ENCODE results near the gene FRMD5.

The FRMD5 gene

GRCh38 chr15:44024155-44024554, 170.9 kb downstream of the FRMD5 start:
- H2BK120ac ChIP-seq (ENCODE audit: low read depth, low read length): no peak overlapping the region
- H3K27ac ChIP-seq (ENCODE audit: low read length, poor library complexity, severe bottlenecking): no peak overlapping the region
- no peak for DNase-seq
- H3K9me3 ChIP-seq (ENCODE audit: control insufficient read depth, low read length): no peaks in the 10 kb centered on the region
- no peak overlapping the region for H2BK12ac ChIP-seq (ENCODE audit: low read length in 2 of 2)
- H3K27me3 ChIP-seq (ENCODE audit: control insufficient read depth in 1 of 2, insufficient read depth in 1 of 2, low read length in 2 of 2): no peaks in the 10 kb centered on the region
- WGBS: no CpG with 5 or more reads among the region's 1 CpG
- no peak overlapping the region for H3K23ac ChIP-seq (ENCODE audit: low read length in 2 of 2)
- no peak overlapping the region for H4K91ac ChIP-seq (ENCODE audit: low read length)
- no peak overlapping the region for H2AFZ ChIP-seq (ENCODE audit: low read depth, low read length)
- H3K14ac ChIP-seq (ENCODE audit: low read length in 2 of 2): no peak overlapping the region
- H3K4me1 ChIP-seq (ENCODE audit: control insufficient read depth, insufficient read depth, low read depth, low read length): peaks cover 4% of the 10 kb centered on the region
- no peak overlapping the region for H3K4ac ChIP-seq (ENCODE audit: low read depth in 1 of 2, low read length in 2 of 2)
- no peak overlapping the region for H3K4me2 ChIP-seq (ENCODE audit: low read length, poor library complexity, severe bottlenecking)
- no peak overlapping the region for H2BK15ac ChIP-seq (ENCODE audit: low read depth, poor library complexity, severe bottlenecking)
- H3K9ac ChIP-seq (ENCODE audit: low read length): no peak overlapping the region
- no peak overlapping the region for H4K8ac ChIP-seq (ENCODE audit: low read length)
- H3K18ac ChIP-seq (ENCODE audit: low read depth in 1 of 2, low read length in 2 of 2): no peak overlapping the region
- no peaks in the 10 kb centered on the region for H3K36me3 ChIP-seq (ENCODE audit: control insufficient read depth in 1 of 2, insufficient read depth in 2 of 2, low read depth in 1 of 2, low read length in 2 of 2)
- H3K79me1 ChIP-seq (replicated peaks; ENCODE audit: low read length, poor library complexity, severe bottlenecking): peaks cover 22% of the 10 kb centered on the region
- no peak overlapping the region for H3K4me3 ChIP-seq (ENCODE audit: insufficient read depth in 1 of 2, low read depth in 1 of 2, low read length in 2 of 2)
- no peak overlapping the region for H2BK5ac ChIP-seq (ENCODE audit: low read depth, low read length, poor library complexity, severe bottlenecking)
- no peak overlapping the region for H2AK5ac ChIP-seq (ENCODE audit: low read length, severe bottlenecking)

DNA sequence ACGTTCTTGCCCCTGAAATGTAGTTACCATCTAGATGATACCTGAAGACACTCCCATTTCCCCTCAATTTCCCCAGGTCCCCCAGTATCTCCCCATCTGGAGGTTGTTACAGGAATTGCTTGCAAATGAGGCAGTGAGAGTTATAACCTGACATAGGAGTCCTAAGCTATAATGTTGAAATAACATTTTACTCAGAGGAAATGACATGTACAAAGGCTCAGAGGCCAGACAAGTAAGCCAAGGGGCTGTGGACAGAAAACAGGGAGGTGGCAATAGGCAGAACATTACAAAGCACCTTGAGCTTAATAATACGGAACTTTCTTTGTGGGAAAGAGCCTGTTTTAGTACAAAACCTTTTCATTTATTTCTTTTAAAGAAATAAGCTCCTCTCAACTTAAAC, 171.9 kb downstream of the FRMD5 start:
- no peak overlapping the region for H3K18ac ChIP-seq (ENCODE audit: low read depth in 1 of 2, low read length in 2 of 2)
- no peaks in the 10 kb centered on the region for H3K4me1 ChIP-seq (ENCODE audit: control insufficient read depth, insufficient read depth, low read depth, low read length)
- H3K14ac ChIP-seq (ENCODE audit: low read length in 2 of 2): no peak overlapping the region
- H3K27ac ChIP-seq (ENCODE audit: low read length, poor library complexity, severe bottlenecking): no peak overlapping the region
- no peak overlapping the region for H2AFZ ChIP-seq (ENCODE audit: low read depth, low read length)
- no peak overlapping the region for H3K4me3 ChIP-seq (ENCODE audit: insufficient read depth in 1 of 2, low read depth in 1 of 2, low read length in 2 of 2)
- H3K4me2 ChIP-seq (ENCODE audit: low read length, poor library complexity, severe bottlenecking): no peak overlapping the region
- H2BK15ac ChIP-seq (ENCODE audit: low read depth, poor library complexity, severe bottlenecking): no peak overlapping the region
- H3K27me3 ChIP-seq (ENCODE audit: control insufficient read depth in 1 of 2, insufficient read depth in 1 of 2, low read length in 2 of 2): no peaks in the 10 kb centered on the region
- H2BK12ac ChIP-seq (ENCODE audit: low read length in 2 of 2): no peak overlapping the region
- H2BK5ac ChIP-seq (ENCODE audit: low read depth, low read length, poor library complexity, severe bottlenecking): no peak overlapping the region
- no CpG with 5 or more reads among the region's 2 CpGs for WGBS
- no peaks in the 10 kb centered on the region for H3K9me3 ChIP-seq (ENCODE audit: control insufficient read depth, low read length)
- H3K4ac ChIP-seq (ENCODE audit: low read depth in 1 of 2, low read length in 2 of 2): no peak overlapping the region
- H3K79me1 ChIP-seq (replicated peaks; ENCODE audit: low read length, poor library complexity, severe bottlenecking): peaks cover 22% of the 10 kb centered on the region
- H4K91ac ChIP-seq (ENCODE audit: low read length): no peak overlapping the region
- H2AK5ac ChIP-seq (ENCODE audit: low read length, severe bottlenecking): no peak overlapping the region
- H4K8ac ChIP-seq (ENCODE audit: low read length): no peak overlapping the region
- no peak overlapping the region for H3K9ac ChIP-seq (ENCODE audit: low read length)
- H3K36me3 ChIP-seq (ENCODE audit: control insufficient read depth in 1 of 2, insufficient read depth in 2 of 2, low read depth in 1 of 2, low read length in 2 of 2): no peaks in the 10 kb centered on the region
- no peak for DNase-seq
- H2BK120ac ChIP-seq (ENCODE audit: low read depth, low read length): no peak overlapping the region
- H3K23ac ChIP-seq (ENCODE audit: low read length in 2 of 2): no peak overlapping the region

DNA sequence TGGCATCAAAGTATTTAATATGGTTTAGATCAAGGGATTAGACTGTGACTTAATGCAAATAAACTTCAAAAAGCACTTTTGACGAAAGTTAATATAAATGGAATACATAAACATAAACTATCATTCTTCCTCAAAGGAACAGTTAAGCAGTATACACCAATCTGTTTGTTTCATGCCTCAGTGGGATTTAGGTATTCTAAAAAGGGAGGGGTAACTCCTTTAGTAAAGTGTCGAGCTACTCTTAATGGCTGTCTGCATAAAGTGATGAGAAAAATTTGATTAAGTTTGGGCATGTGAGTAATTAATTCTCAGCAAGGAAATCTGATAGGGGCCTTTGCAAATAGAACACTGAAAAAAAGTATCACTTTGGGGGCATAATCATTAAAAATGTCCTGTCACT, 176.9 kb downstream of the FRMD5 start:
- H2AK5ac ChIP-seq (ENCODE audit: low read length, severe bottlenecking): no peak overlapping the region
- no peak overlapping the region for H2AFZ ChIP-seq (ENCODE audit: low read depth, low read length)
- peaks cover 18% of the 10 kb centered on the region for H3K79me1 ChIP-seq (replicated peaks; ENCODE audit: low read length, poor library complexity, severe bottlenecking)
- H3K4me3 ChIP-seq (ENCODE audit: insufficient read depth in 1 of 2, low read depth in 1 of 2, low read length in 2 of 2): no peak overlapping the region
- no peak overlapping the region for H3K23ac ChIP-seq (ENCODE audit: low read length in 2 of 2)
- no peak overlapping the region for H2BK12ac ChIP-seq (ENCODE audit: low read length in 2 of 2)
- no peaks in the 10 kb centered on the region for H3K4me1 ChIP-seq (ENCODE audit: control insufficient read depth, insufficient read depth, low read depth, low read length)
- H3K4me2 ChIP-seq (ENCODE audit: low read length, poor library complexity, severe bottlenecking): no peak overlapping the region
- DNase-seq: no peak
- no peak overlapping the region for H2BK15ac ChIP-seq (ENCODE audit: low read depth, poor library complexity, severe bottlenecking)
- no peak overlapping the region for H3K4ac ChIP-seq (ENCODE audit: low read depth in 1 of 2, low read length in 2 of 2)
- H3K14ac ChIP-seq (ENCODE audit: low read length in 2 of 2): no peak overlapping the region
- H3K27me3 ChIP-seq (ENCODE audit: control insufficient read depth in 1 of 2, insufficient read depth in 1 of 2, low read length in 2 of 2): no peaks in the 10 kb centered on the region
- H4K91ac ChIP-seq (ENCODE audit: low read length): no peak overlapping the region
- H3K18ac ChIP-seq (ENCODE audit: low read depth in 1 of 2, low read length in 2 of 2): no peak overlapping the region
- WGBS: 100% methylated on average over 1 of the region's 2 CpGs
- no peak overlapping the region for H2BK5ac ChIP-seq (ENCODE audit: low read depth, low read length, poor library complexity, severe bottlenecking)
- H4K8ac ChIP-seq (ENCODE audit: low read length): no peak overlapping the region
- H3K9me3 ChIP-seq (ENCODE audit: control insufficient read depth, low read length): no peaks in the 10 kb centered on the region
- no peak overlapping the region for H2BK120ac ChIP-seq (ENCODE audit: low read depth, low read length)
- H3K9ac ChIP-seq (ENCODE audit: low read length): no peak overlapping the region
- no peak overlapping the region for H3K27ac ChIP-seq (ENCODE audit: low read length, poor library complexity, severe bottlenecking)
- H3K36me3 ChIP-seq (ENCODE audit: control insufficient read depth in 1 of 2, insufficient read depth in 2 of 2, low read depth in 1 of 2, low read length in 2 of 2): no peaks in the 10 kb centered on the region

DNA sequence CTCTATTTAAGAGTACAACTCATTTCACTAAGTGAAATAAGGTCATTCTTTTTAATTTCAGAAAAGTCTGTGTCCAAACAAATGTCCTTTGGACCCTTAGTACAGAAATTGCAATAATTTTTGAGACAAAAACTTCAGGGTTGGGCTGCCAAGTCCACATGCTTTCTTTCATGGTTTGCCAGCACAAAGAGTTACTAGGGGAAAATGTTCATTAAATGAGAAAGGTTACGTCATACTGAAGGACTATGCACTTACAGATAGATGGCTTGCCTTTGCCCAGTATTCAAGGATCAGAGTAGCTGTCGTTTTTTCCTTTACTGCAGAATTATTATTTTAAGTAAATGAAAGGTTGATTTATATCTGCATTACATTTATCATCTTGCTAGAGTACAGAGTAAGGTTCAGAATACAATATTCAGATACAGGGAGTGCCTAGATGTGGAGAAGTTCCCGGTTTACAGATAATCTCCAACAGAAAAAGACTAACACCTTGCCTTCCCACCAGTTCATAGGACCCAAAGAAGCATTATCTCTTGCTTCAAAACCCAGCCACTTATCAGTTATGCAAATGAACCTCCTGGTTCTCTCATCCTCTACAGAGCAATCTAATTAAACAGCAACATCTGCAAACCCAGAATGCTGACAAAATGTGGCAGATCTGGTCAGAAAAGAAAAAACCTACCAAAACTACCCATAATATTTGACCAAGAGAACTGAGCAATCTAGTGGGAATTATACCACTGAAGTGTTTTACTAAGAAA, 179.3 kb downstream of the FRMD5 start:
- Histone ChIP-seq H3K4me1 (ENCODE audit: control insufficient read depth, insufficient read depth, low read depth, low read length) (no peaks in the 10 kb centered on the region), H2BK15ac (ENCODE audit: low read depth, poor library complexity, severe bottlenecking) (no peak overlapping the region), H3K9ac (ENCODE audit: low read length) (no peak overlapping the region), H2AK5ac (ENCODE audit: low read length, severe bottlenecking) (no peak overlapping the region), H2AFZ (ENCODE audit: low read depth, low read length) (no peak overlapping the region), H3K23ac (ENCODE audit: low read length in 2 of 2) (no peak overlapping the region), H3K4me2 (ENCODE audit: low read length, poor library complexity, severe bottlenecking) (no peak overlapping the region), H4K91ac (ENCODE audit: low read length) (no peak overlapping the region), H4K8ac (ENCODE audit: low read length) (no peak overlapping the region), H3K36me3 (ENCODE audit: control insufficient read depth in 1 of 2, insufficient read depth in 2 of 2, low read depth in 1 of 2, low read length in 2 of 2) (no peaks in the 10 kb centered on the region), H3K4ac (ENCODE audit: low read depth in 1 of 2, low read length in 2 of 2) (no peak overlapping the region), H3K4me3 (ENCODE audit: insufficient read depth in 1 of 2, low read depth in 1 of 2, low read length in 2 of 2) (no peak overlapping the region), H3K18ac (ENCODE audit: low read depth in 1 of 2, low read length in 2 of 2) (no peak overlapping the region), H2BK120ac (ENCODE audit: low read depth, low read length) (no peak overlapping the region), H3K27me3 (ENCODE audit: control insufficient read depth in 1 of 2, insufficient read depth in 1 of 2, low read length in 2 of 2) (no peaks in the 10 kb centered on the region), H3K79me1 (replicated peaks; ENCODE audit: low read length, poor library complexity, severe bottlenecking) (peaks cover 12% of the 10 kb centered on the region), H3K9me3 (ENCODE audit: control insufficient read depth, low read length) (no peaks in the 10 kb centered on the region), H2BK12ac (ENCODE audit: low read length in 2 of 2) (no peak overlapping the region), H3K14ac (ENCODE audit: low read length in 2 of 2) (no peak overlapping the region), H3K27ac (ENCODE audit: low read length, poor library complexity, severe bottlenecking) (no peak overlapping the region), H2BK5ac (ENCODE audit: low read depth, low read length, poor library complexity, severe bottlenecking) (no peak overlapping the region)
- no peak for DNase-seq
- WGBS: 72% methylated on average over 2 of the region's 3 CpGs

Data from mesenchymal stem cell (in vitro differentiated cells and primary cell).